Subcutaneous abdominal adipose tissue (tissue), 5 donors: Measurements from ENCODE around the gene DSG3.

ENCODE experiments used
- H3K27ac ChIP-seq: one replicate; pipeline ENCODE4 v1.7.0; 2013; ENCODE audit warnings: low read depth, mild to moderate bottlenecking, inconsistent platforms, low read length, moderate library complexity
- H3K27me3 ChIP-seq, 5 donors: one replicate each; pipeline ENCODE4 v1.7.0; 2013; ENCODE audit warnings: low read length in 5 of 5, inconsistent platforms in 1 of 5; ENCODE audit not compliant: control insufficient read depth in 5 of 5, insufficient read depth in 4 of 5
- H3K36me3 ChIP-seq, 5 donors: one replicate each; pipeline ENCODE4 v1.7.0; 2013; ENCODE audit warnings: low read length in 5 of 5; ENCODE audit not compliant: control insufficient read depth in 5 of 5, insufficient read depth in 5 of 5
- H3K4me1 ChIP-seq, 5 donors: one replicate each; pipeline ENCODE4 v1.7.0; 2013; ENCODE audit warnings: low read length in 5 of 5, mild to moderate bottlenecking in 3 of 5, moderate library complexity in 1 of 5; ENCODE audit not compliant: control insufficient read depth in 5 of 5, insufficient read depth in 5 of 5
- H3K4me3 ChIP-seq, 5 donors: one replicate each; pipeline ENCODE4 v1.7.0; 2013; ENCODE audit warnings: low read length in 5 of 5, low read depth in 1 of 5
- H3K9ac ChIP-seq, 5 donors: one replicate each; pipeline ENCODE4 v1.7.0; 2013; ENCODE audit warnings: low read length in 5 of 5, mild to moderate bottlenecking in 4 of 5, moderate library complexity in 3 of 5
- H3K9me3 ChIP-seq, 5 donors: one replicate each; pipeline ENCODE4 v1.7.0; 2013; ENCODE audit warnings: low read length in 5 of 5; ENCODE audit not compliant: control insufficient read depth in 5 of 5
- donor health status: healthy.
- donor health status: healthy.
- donor health status: healthy.
- donor health status: healthy.
- donor health status: healthy.

Gene DSG3

GRCh38 chr18:31509571-31509970 is 62.0 kb downstream of the DSG3 start:
- Histone ChIP-seq H3K9me3 (no peaks in the 10 kb centered on the region), H3K36me3 (no peaks in the 10 kb centered on the region), H3K27ac (no peak overlapping the region), H3K4me1 (peaks cover 0 to 1% (median 0%) of the 10 kb centered on the region in 5 donors), H3K4me3 (no peak overlapping the region), H3K27me3 (no peaks in the 10 kb centered on the region), H3K9ac (no peak overlapping the region)

- no peaks in the 10 kb centered on the region for H3K9me3 ChIP-seq
- H3K27ac ChIP-seq: no peak overlapping the region
- H3K27me3 ChIP-seq: no peaks in the 10 kb centered on the region
- H3K4me3 ChIP-seq: no peak overlapping the region
- H3K36me3 ChIP-seq: no peaks in the 10 kb centered on the region
- no peak overlapping the region for H3K9ac ChIP-seq
- no peaks in the 10 kb centered on the region for H3K4me1 ChIP-seq
These were observed 62.8 kb downstream of the DSG3 start for GRCh38 chr18:31510319-31510718.

GRCh38 chr18:31511098-31511497 is 63.6 kb downstream of the DSG3 start:
- Histone ChIP-seq H3K9me3 (no peaks in the 10 kb centered on the region), H3K9ac (no peak overlapping the region), H3K36me3 (no peaks in the 10 kb centered on the region)

GRCh38 chr18:31512203-31512764 is 64.7 kb downstream of the DSG3 start:
- no peak overlapping the region for H3K4me3 ChIP-seq
- H3K9ac ChIP-seq: no peak overlapping the region
- H3K4me1 ChIP-seq: peaks cover 0 to 8% (median 0%) of the 10 kb centered on the region in 5 donors
- no peaks in the 10 kb centered on the region for H3K27me3 ChIP-seq
- no peaks in the 10 kb centered on the region for H3K9me3 ChIP-seq
- no peak overlapping the region for H3K27ac ChIP-seq
- no peaks in the 10 kb centered on the region for H3K36me3 ChIP-seq

More at GRCh38 chr18:31511098-31511497, 63.6 kb downstream of the DSG3 start:
- Histone ChIP-seq H3K4me3 (no peak overlapping the region), H3K27me3 (no peaks in the 10 kb centered on the region), H3K4me1 (no peaks in the 10 kb centered on the region), H3K27ac (no peak overlapping the region)

GRCh38 chr18:31513189-31513935 is 65.8 kb downstream of the DSG3 start:
- no peaks in the 10 kb centered on the region for H3K9me3 ChIP-seq
- no peaks in the 10 kb centered on the region for H3K27me3 ChIP-seq
- H3K4me1 ChIP-seq: peaks cover 0 to 8% (median 0%) of the 10 kb centered on the region in 5 donors
- H3K27ac ChIP-seq: no peak overlapping the region
- H3K4me3 ChIP-seq: no peak overlapping the region
- H3K9ac ChIP-seq: no peak overlapping the region
- no peaks in the 10 kb centered on the region for H3K36me3 ChIP-seq

- H3K27me3 ChIP-seq: no peaks in the 10 kb centered on the region
- no peak overlapping the region for H3K4me3 ChIP-seq
- peaks cover 0 to 8% (median 0%) of the 10 kb centered on the region in 5 donors for H3K4me1 ChIP-seq
- H3K9ac ChIP-seq: no peak overlapping the region
- no peak overlapping the region for H3K27ac ChIP-seq
- no peaks in the 10 kb centered on the region for H3K9me3 ChIP-seq
- peaks cover 0 to 4% (median 0%) of the 10 kb centered on the region in 5 donors for H3K36me3 ChIP-seq
These were observed 68.9 kb downstream of the DSG3 start for GRCh38 chr18:31516437-31516836.

GRCh38 chr18:31526374-31526773 is 78.8 kb downstream of the DSG3 start:
- Histone ChIP-seq H3K27me3 (no peaks in the 10 kb centered on the region), H3K4me1 (no peaks in the 10 kb centered on the region), H3K9me3 (no peaks in the 10 kb centered on the region), H3K9ac (no peak overlapping the region), H3K27ac (no peak overlapping the region), H3K36me3 (peaks cover 0 to 11% (median 6%) of the 10 kb centered on the region in 5 donors), H3K4me3 (no peak overlapping the region)
